Suprapubic skin (tissue), 3 donors: ENCODE data around the gene SLC9A6.

Experiments
- EP300 ChIP-seq: sonication (generic); formaldehyde crosslinking; IDR thresholded peaks from one replicate; pipeline ENCODE4 v1.6.1; 2017; ENCODE audit warnings: antibody characterized with exemption
- POLR2A ChIP-seq, 2 donors: fragments of 450-650 bp; IDR thresholded peaks; one replicate each; pipeline ENCODE4 v1.6.1; 2017; ENCODE audit warnings: antibody characterized with exemption in 2 of 2, mild to moderate bottlenecking in 2 of 2, moderate library complexity in 2 of 2
- TF ChIP-seq, protein P1 (sequence below), 2 donors: fragments of 200-600 bp in 1 of 2; fragments of 450-650 bp in 1 of 2; sonication (generic) in 1 of 2; IDR thresholded peaks; one replicate each; pipeline ENCODE4 v1.5.1; 2016 to 2019; ENCODE audit warnings: antibody characterized with exemption in 2 of 2, mild to moderate bottlenecking in 1 of 2, moderate library complexity in 1 of 2

- TF ChIP-seq, protein P1, sequence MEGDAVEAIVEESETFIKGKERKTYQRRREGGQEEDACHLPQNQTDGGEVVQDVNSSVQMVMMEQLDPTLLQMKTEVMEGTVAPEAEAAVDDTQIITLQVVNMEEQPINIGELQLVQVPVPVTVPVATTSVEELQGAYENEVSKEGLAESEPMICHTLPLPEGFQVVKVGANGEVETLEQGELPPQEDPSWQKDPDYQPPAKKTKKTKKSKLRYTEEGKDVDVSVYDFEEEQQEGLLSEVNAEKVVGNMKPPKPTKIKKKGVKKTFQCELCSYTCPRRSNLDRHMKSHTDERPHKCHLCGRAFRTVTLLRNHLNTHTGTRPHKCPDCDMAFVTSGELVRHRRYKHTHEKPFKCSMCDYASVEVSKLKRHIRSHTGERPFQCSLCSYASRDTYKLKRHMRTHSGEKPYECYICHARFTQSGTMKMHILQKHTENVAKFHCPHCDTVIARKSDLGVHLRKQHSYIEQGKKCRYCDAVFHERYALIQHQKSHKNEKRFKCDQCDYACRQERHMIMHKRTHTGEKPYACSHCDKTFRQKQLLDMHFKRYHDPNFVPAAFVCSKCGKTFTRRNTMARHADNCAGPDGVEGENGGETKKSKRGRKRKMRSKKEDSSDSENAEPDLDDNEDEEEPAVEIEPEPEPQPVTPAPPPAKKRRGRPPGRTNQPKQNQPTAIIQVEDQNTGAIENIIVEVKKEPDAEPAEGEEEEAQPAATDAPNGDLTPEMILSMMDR (IDR thresholded peaks at IDR 0.05): no peak
- no peak for TF ChIP-seq EP300
- TF ChIP-seq POLR2A (IDR thresholded peaks at IDR 0.05): no peak
Measured at GRCh38 chrX:136029766-136030165, 44.5 kb downstream of the SLC9A6 start.
